ENCODE data around the gene PSD2. TPM values are rescaled to one million over a fixed set of nuclear protein-coding genes. Genes with fewer than 3 reads are reported as not detected.

The PSD2 gene
- total RNA-seq, 1 donor from 2014 or later = not detected

- no peak for DNase-seq (ENCODE audit: low read depth)
- no peak overlapping the region for H3K4me3 ChIP-seq (ENCODE audit: low read depth, low read length)
- no peak for TF ChIP-seq CTCF (conservative IDR thresholded peaks at IDR 0.05; ENCODE audit: low read depth, low read length)
Measured at GRCh38 chr5:139799359-139799758, 3.8 kb downstream of the PSD2 start.

- no peak overlapping the region for H3K4me3 ChIP-seq (ENCODE audit: low read depth, low read length)
- TF ChIP-seq CTCF (conservative IDR thresholded peaks at IDR 0.05; ENCODE audit: low read depth, low read length) = no peak
- no peak for DNase-seq (ENCODE audit: low read depth)
Measured at GRCh38 chr5:139803978-139804377, 8.4 kb downstream of the PSD2 start.

- DNase-seq (ENCODE audit: low read depth) = no peak
- TF ChIP-seq CTCF (conservative IDR thresholded peaks at IDR 0.05; ENCODE audit: low read depth, low read length) = no peak
Measured at GRCh38 chr5:139804800-139805397, 9.3 kb downstream of the PSD2 start.

GRCh38 chr5:139805545-139805944, 9.9 kb downstream of the PSD2 start:
- no peak for DNase-seq (ENCODE audit: low read depth)
- H3K4me3 ChIP-seq (ENCODE audit: low read depth, low read length) = no peak overlapping the region
- TF ChIP-seq CTCF (conservative IDR thresholded peaks at IDR 0.05; ENCODE audit: low read depth, low read length) = no peak

More at GRCh38 chr5:139804800-139805397, 9.3 kb downstream of the PSD2 start:
- H3K4me3 ChIP-seq (ENCODE audit: low read depth, low read length) = no peak overlapping the region

GRCh38 chr5:139806111-139806510, 10.5 kb downstream of the PSD2 start:
- DNase-seq (ENCODE audit: low read depth) = no peak
- TF ChIP-seq CTCF (conservative IDR thresholded peaks at IDR 0.05; ENCODE audit: low read depth, low read length) = no peak
- H3K4me3 ChIP-seq (ENCODE audit: low read depth, low read length) = no peak overlapping the region

GRCh38 chr5:139806726-139807646, 11.4 kb downstream of the PSD2 start:
- no peak overlapping the region for H3K4me3 ChIP-seq (ENCODE audit: low read depth, low read length)
- TF ChIP-seq CTCF (conservative IDR thresholded peaks at IDR 0.05; ENCODE audit: low read depth, low read length) = no peak
- no peak for DNase-seq (ENCODE audit: low read depth)
